H1 (cell line): Measurements from ENCODE around the gene ACADVL. TPM values are rescaled to one million over a fixed set of nuclear protein-coding genes. Genes with fewer than 3 reads are reported as not detected.

ENCODE experiments used
- CTCF ChIA-PET: fragments of 300-600 bp; sonication (Branson Sonifier 250); formaldehyde crosslinking; loops from one replicate; lab custom pipeline; 2021; ENCODE audit not compliant: partially characterized antibody; lab: Charles Lee
- POLR2A ChIA-PET: fragments of 300-600 bp; sonication (Branson Sonifier 250); formaldehyde crosslinking; loops from one replicate; lab custom pipeline; 2021; ENCODE audit warnings: inconsistent platforms; ENCODE audit not compliant: partially characterized antibody; lab: Charles Lee
- DNase-seq, 2 experiments: peaks; one replicate each; pipeline versions ENCODE4 v3.0.0 to v3.0.0-alpha.2; 2010 to 2022; ENCODE audit warnings: low spot score in 2 of 2, low read depth in 1 of 2, mixed read lengths in 1 of 2
- FAIRE-seq: peaks from 2 replicates; lab custom pipeline; 2011; peaks lifted over from hg19 to GRCh38; lab: Jason Lieb, UNC
- H2AFZ ChIP-seq: 2 replicates; pipeline ENCODE4 v1.8.1; 2012; ENCODE audit warnings: low read length, inconsistent platforms
- H2AK5ac ChIP-seq: 2 replicates; pipeline ENCODE4 v1.6.1; 2013; ENCODE audit warnings: low read depth, low read length
- H2BK120ac ChIP-seq: replicated peaks from 2 replicates; pipeline ENCODE3; 2013; ENCODE audit warnings: low read depth, low read length, inconsistent platforms
- H2BK12ac ChIP-seq: 2 replicates; pipeline ENCODE4 v1.6.1; 2013; ENCODE audit warnings: low read depth, low read length
- H2BK15ac ChIP-seq: 2 replicates; pipeline ENCODE4 v1.6.1; 2013; ENCODE audit warnings: low read length
- H2BK20ac ChIP-seq: 2 replicates; pipeline ENCODE4 v1.6.1; 2013; ENCODE audit warnings: low read length
- H2BK5ac ChIP-seq: 2 replicates; pipeline ENCODE4 v1.6.1; 2013; ENCODE audit warnings: low read depth, low read length
- H3K14ac ChIP-seq: 2 replicates; pipeline ENCODE4 v1.6.1; 2013; ENCODE audit warnings: inconsistent platforms; ENCODE audit not compliant: insufficient read length
- H3K18ac ChIP-seq: 2 replicates; pipeline ENCODE4 v1.6.1; 2013; ENCODE audit warnings: low read length; ENCODE audit errors: extremely low read depth
- H3K23ac ChIP-seq: 2 replicates; pipeline ENCODE4 v1.6.1; 2013; ENCODE audit warnings: inconsistent platforms; ENCODE audit not compliant: insufficient read length
- H3K23me2 ChIP-seq: 2 replicates; pipeline ENCODE4 v1.6.1; 2013; ENCODE audit warnings: low read depth, low read length
- H3K27ac ChIP-seq: 2 replicates; pipeline ENCODE4 v1.6.1; 2011; ENCODE audit warnings: low read depth, low read length, inconsistent platforms
- H3K27me3 ChIP-seq, 4 experiments: replicated peaks in 1 of 4; 1 replicate in 1 of 4; 2 replicates in 3 of 4; pipeline versions ENCODE4 v1.6.1 to v1.8.1; 2011 to 2013; ENCODE audit warnings: low read length in 3 of 4, mild to moderate bottlenecking in 3 of 4, inconsistent platforms in 2 of 4, mixed read lengths in 2 of 4, moderate library complexity in 1 of 4; ENCODE audit not compliant: control insufficient read depth in 3 of 4, insufficient read depth in 3 of 4; ENCODE audit errors: extremely low read depth in 1 of 4
- H3K36me3 ChIP-seq, 4 experiments: 2 replicates each; pipeline versions ENCODE4 v1.6.1 to v1.8.1; 2011 to 2013; ENCODE audit warnings: mild to moderate bottlenecking in 4 of 4, low read length in 3 of 4, moderate library complexity in 2 of 4, control low read depth in 1 of 4, inconsistent platforms in 1 of 4; ENCODE audit not compliant: insufficient read depth in 4 of 4, control insufficient read depth in 2 of 4
- H3K4ac ChIP-seq: replicated peaks from 2 replicates; pipeline ENCODE3; 2013; ENCODE audit warnings: low read length, low read depth, mixed read lengths, inconsistent platforms; ENCODE audit not compliant: insufficient read length
- H3K4me1 ChIP-seq, 4 experiments: replicated peaks in 1 of 4; 1 replicate in 1 of 4; 2 replicates in 3 of 4; pipeline versions ENCODE4 v1.6.1 to v1.8.1; 2011 to 2013; ENCODE audit warnings: low read length in 3 of 4, inconsistent platforms in 2 of 4, mixed read lengths in 1 of 4; ENCODE audit not compliant: insufficient read depth in 4 of 4, control insufficient read depth in 3 of 4
- H3K4me2 ChIP-seq, 2 experiments: 2 replicates each; pipeline versions ENCODE4 v1.6.1 to v1.8.1; 2011 to 2013; ENCODE audit warnings: low read depth in 2 of 2, low read length in 2 of 2, control low read depth in 1 of 2, inconsistent platforms in 1 of 2, mild to moderate bottlenecking in 1 of 2; ENCODE audit not compliant: insufficient read depth in 1 of 2
- H3K4me3 ChIP-seq, 4 experiments: fragments of 200-600, 300-600 bp in 1 of 4; sonication (generic), shearing (Covaris generic), sonication (Bioruptor Twin) in 1 of 4; 2 replicates each; pipeline versions ENCODE4 v1.5.1 to v1.8.1; 2011 to 2016; ENCODE audit warnings: low read length in 4 of 4, low read depth in 3 of 4, control low read depth in 2 of 4, inconsistent platforms in 2 of 4, mild to moderate bottlenecking in 2 of 4, mixed read lengths in 1 of 4, moderate library complexity in 1 of 4; ENCODE audit not compliant: insufficient read depth in 2 of 4; ENCODE audit errors: extremely low read depth in 1 of 4
- H3K56ac ChIP-seq: replicated peaks from 2 replicates; pipeline ENCODE3; 2013; ENCODE audit warnings: low read depth, mild to moderate bottlenecking, mixed read lengths, low read length, inconsistent platforms; ENCODE audit not compliant: insufficient read length
- H3K79me1 ChIP-seq: 2 replicates; pipeline ENCODE4 v1.6.1; 2013; ENCODE audit warnings: low read depth, low read length, control low read depth
- H3K79me2 ChIP-seq, 2 experiments: 2 replicates each; pipeline versions ENCODE4 v1.6.1 to v1.8.1; 2012 to 2013; ENCODE audit warnings: low read length in 2 of 2, mild to moderate bottlenecking in 2 of 2, inconsistent platforms in 1 of 2; ENCODE audit not compliant: insufficient read depth in 2 of 2, control insufficient read depth in 1 of 2
- H3K9ac ChIP-seq, 4 experiments: replicated peaks in 1 of 4; 1 replicate in 1 of 4; 2 replicates in 3 of 4; pipeline versions ENCODE4 v1.6.1 to v1.8.1; 2011 to 2013; ENCODE audit warnings: low read depth in 3 of 4, low read length in 3 of 4, control low read depth in 2 of 4, mild to moderate bottlenecking in 2 of 4, moderate library complexity in 2 of 4, inconsistent platforms in 1 of 4; ENCODE audit errors: extremely low read depth in 1 of 4
- H3K9me3 ChIP-seq, 2 experiments: 2 replicates each; pipeline versions ENCODE4 v1.6.1 to v1.8.1; 2012 to 2013; ENCODE audit warnings: mild to moderate bottlenecking in 2 of 2, moderate library complexity in 2 of 2, control low read depth in 1 of 2, inconsistent platforms in 1 of 2, low read depth in 1 of 2, low read length in 1 of 2, mixed read lengths in 1 of 2; ENCODE audit not compliant: insufficient read depth in 2 of 2
- H4K20me1 ChIP-seq, 2 experiments: replicated peaks in 1 of 2; 2 replicates each; pipeline versions ENCODE3 to v1.8.1; 2011 to 2013; ENCODE audit warnings: inconsistent platforms in 2 of 2, low read length in 2 of 2, mild to moderate bottlenecking in 1 of 2; ENCODE audit not compliant: insufficient read depth in 2 of 2, control insufficient read depth in 1 of 2
- H4K5ac ChIP-seq: 2 replicates; pipeline ENCODE4 v1.6.1; 2013; ENCODE audit warnings: low read length, low read depth, mixed read lengths, inconsistent platforms; ENCODE audit not compliant: insufficient read length
- H4K8ac ChIP-seq: 2 replicates; pipeline ENCODE4 v1.8.0; 2013; ENCODE audit warnings: mild to moderate bottlenecking, moderate library complexity, low read length, inconsistent platforms; ENCODE audit not compliant: insufficient read depth; ENCODE audit errors: extremely low read depth
- H4K91ac ChIP-seq: replicated peaks from 2 replicates; pipeline ENCODE3; 2013; ENCODE audit warnings: low read length, mixed read lengths, inconsistent platforms; ENCODE audit not compliant: insufficient read length
- ASH2L ChIP-seq: fragments of 200-600, 300-600 bp; sonication (generic); IDR thresholded peaks from one replicate; pipeline ENCODE4 v1.7.1; 2017; ENCODE audit warnings: low read length
- BACH1 ChIP-seq: IDR thresholded peaks from 2 replicates; pipeline ENCODE4 v1.6.1; 2012; ENCODE audit warnings: low read length, improper control_type of control experiment
- CBX8 ChIP-seq: fragments of 300-800, 300-1000 bp; sonication (generic); IDR thresholded peaks from 2 replicates; pipeline ENCODE4 v1.7.1; 2016; ENCODE audit warnings: low read depth, low read length, borderline replicate concordance
- EGR1 ChIP-seq: IDR thresholded peaks from 2 replicates; pipeline ENCODE4 v1.6.1; 2011; ENCODE audit warnings: low read depth, low read length, borderline replicate concordance
- RAD21 ChIP-seq, 2 experiments: IDR thresholded peaks in 1 of 2; conservative IDR thresholded peaks in 1 of 2; 2 replicates each; pipeline ENCODE4 v1.6.1; 2011; ENCODE audit warnings: low read depth in 2 of 2, low read length in 2 of 2, improper control_type of control experiment in 1 of 2, inconsistent platforms in 1 of 2, mild to moderate bottlenecking in 1 of 2, moderate library complexity in 1 of 2
- RFX5 ChIP-seq: IDR thresholded peaks from 2 replicates; pipeline ENCODE4 v1.6.1; 2011; ENCODE audit warnings: low read depth, low read length, improper control_type of control experiment, borderline replicate concordance
- SIRT6 ChIP-seq: IDR thresholded peaks from one replicate; pipeline ENCODE4 v1.7.1; 2012; ENCODE audit warnings: low read length, inconsistent platforms
- SIX5 ChIP-seq: IDR thresholded peaks from 2 replicates; pipeline ENCODE4 v1.6.1; 2011; ENCODE audit warnings: mild to moderate bottlenecking, low read depth, low read length
- SUZ12 ChIP-seq: fragments of 200-600 bp; sonication (generic); IDR thresholded peaks from 2 replicates; pipeline ENCODE4 v1.6.1; 2012; ENCODE audit warnings: mild to moderate bottlenecking, inconsistent platforms, low read length, moderate library complexity, mixed read lengths
- TCF12 ChIP-seq: IDR thresholded peaks from 2 replicates; pipeline ENCODE4 v1.6.1; 2011; ENCODE audit warnings: low read depth, mild to moderate bottlenecking, low read length
- WGBS, 2 experiments: shearing (Covaris generic) in 1 of 2; methylation state at CpG; one replicate each; pipeline versions ENCODE4 v1.1.6 to v1.1.7; 2013 to 2015; ENCODE audit warnings: low lambda C conversion rate in 2 of 2, mixed read lengths in 2 of 2, inconsistent platforms in 1 of 2, low coverage in 1 of 2, missing lambda C conversion rate in 1 of 2; ENCODE audit not compliant: insufficient replicate concordance in 2 of 2, insufficient coverage in 1 of 2, insufficient read length in 1 of 2; ENCODE audit errors: extremely low coverage in 1 of 2, missing lambda C conversion rate in 1 of 2; 5-methylcytosine and 5-hydroxymethylcytosine counted together
- polyA plus RNA-seq, 7 experiments: library from polyadenylated mRNA; depleted of rRNA in 3 of 7; stranded (reverse) in 5 of 7; unstranded in 2 of 7; fragments of >200 nt in 5 of 7; fragments of 200-250 nt in 2 of 7; gene quantifications; 1 replicate in 5 of 7; 2 replicates in 1 of 7; 4 replicates in 1 of 7; pipeline versions ENCODE4 v1.2.1 to v1.2.3, GENCODE V29; 2011 to 2013; ENCODE audit warnings: missing spikeins in 2 of 7, mixed read lengths in 2 of 7
- total RNA-seq: library from RNA; stranded (reverse); fragmentation: NEBNext Ultra II Directional; extraction: Animal tissue kit (Norgen Biotek cat#: 25700); gene quantifications from 2 replicates; pipeline ENCODE4 v1.2.1, GENCODE V29; 2021
- TF ChIP-seq, protein P1 (sequence below): IDR thresholded peaks from 2 replicates; pipeline ENCODE4 v1.6.1; 2012; ENCODE audit warnings: low read length, inconsistent platforms
- TF ChIP-seq, protein P2 (sequence below): IDR thresholded peaks from 2 replicates; pipeline ENCODE4 v1.6.1; 2011; ENCODE audit warnings: low read depth, mild to moderate bottlenecking, low read length; ENCODE audit not compliant: insufficient read depth

ACADVL gene
- total and polyA plus RNA-seq, 2 of the 8 experiments (the other 6 are each of a cell fraction or from before 2014, with no cell fraction given) = 181 to 231 TPM

DNA sequence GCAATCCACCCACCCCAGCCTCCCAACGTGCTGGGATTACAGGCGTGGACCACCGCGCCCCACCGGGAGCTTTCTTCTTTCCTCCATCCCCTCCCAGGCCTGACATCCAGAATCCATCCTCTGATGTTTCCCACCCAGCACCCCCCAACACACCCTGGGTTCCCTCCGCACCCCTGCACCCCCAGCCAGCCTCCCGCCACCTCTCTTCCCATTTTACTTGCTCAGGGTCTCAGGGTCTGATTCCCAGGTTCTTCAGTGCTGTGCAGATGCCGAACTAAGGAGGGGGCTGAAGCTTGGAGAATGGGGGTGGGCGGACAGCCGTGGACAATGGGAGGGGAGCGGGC, 40.8 kb upstream of the ACADVL start:
- Histone ChIP-seq H2BK5ac (no peak overlapping the region), H3K4me2 (no peak overlapping the region; a peak in 1 of 4 replicates), H3K23me2 (peaks cover 38% of the 10 kb centered on the region), H3K18ac (no peak overlapping the region), H3K9me3 (no peaks in the 10 kb centered on the region), H2BK120ac (no peak overlapping the region), H3K79me2 (no peaks in the 10 kb centered on the region), H3K4me1 (peaks cover 0 to 23% (median 9%) of the 10 kb centered on the region in 4 experiments; a peak in 6 of 7 replicates), H3K36me3 (no peaks in the 10 kb centered on the region; a peak in 1 of 8 replicates), H4K20me1 (peaks cover 0 to 21% of the 10 kb centered on the region in 2 experiments), H2BK12ac (no peak overlapping the region), H3K23ac (no peak overlapping the region), H4K8ac (no peak overlapping the region), H3K4me3 (no peak overlapping the region), H2BK15ac (no peak overlapping the region), H2BK20ac (no peak overlapping the region), H3K56ac (no peak overlapping the region), H3K9ac (no peak overlapping the region), H4K91ac (no peak overlapping the region), H2AFZ (no peak overlapping the region), H3K79me1 (peaks cover 8% of the 10 kb centered on the region; the same call in 1 of the 2 replicates), H4K5ac (no peak overlapping the region), H3K27me3 (peaks cover 0 to 28% (median 21%) of the 10 kb centered on the region in 4 experiments; a peak in 6 of 7 replicates), H2AK5ac (no peak overlapping the region), H3K14ac (no peak overlapping the region), H3K4ac (no peak overlapping the region), H3K27ac (no peak overlapping the region)
- POLR2A ChIA-PET = interaction anchor here (1.3 to 3.3 kb wide), 3 partner anchors 9 to 160 kb away, joined by 3 to 15 read pairs (median 6); no protein-coding TSS in a partner anchor
- FAIRE-seq = no peak
- no peak for DNase-seq
- CTCF ChIA-PET = interaction anchor here (0.6 to 4.7 kb wide), 13 partner anchors 9 to 265 kb away, joined by 3 to 50 read pairs (median 8); partner anchors contain the start of gene SLC16A11
- 85% methylated on average over 6 of the region's 11 CpGs; no CpG with 5 or more reads in 1 of the 2 experiments for WGBS, 2 experiments
- no peak for TF ChIP-seq TCF12
- no peak for TF ChIP-seq SIX5
- TF ChIP-seq RAD21 (IDR thresholded peaks at IDR 0.05 in 1 of 2, conservative IDR thresholded peaks at IDR 0.05 in 1 of 2; ENCODE audit: low read depth in 2 of 2, low read length in 2 of 2) = no peak
- no peak for TF ChIP-seq CBX8
- no peak for TF ChIP-seq SUZ12
- no peak for TF ChIP-seq ASH2L
- no peak for TF ChIP-seq EGR1
- no peak for TF ChIP-seq SIRT6
- no peak for TF ChIP-seq RFX5
- TF ChIP-seq, protein P1, sequence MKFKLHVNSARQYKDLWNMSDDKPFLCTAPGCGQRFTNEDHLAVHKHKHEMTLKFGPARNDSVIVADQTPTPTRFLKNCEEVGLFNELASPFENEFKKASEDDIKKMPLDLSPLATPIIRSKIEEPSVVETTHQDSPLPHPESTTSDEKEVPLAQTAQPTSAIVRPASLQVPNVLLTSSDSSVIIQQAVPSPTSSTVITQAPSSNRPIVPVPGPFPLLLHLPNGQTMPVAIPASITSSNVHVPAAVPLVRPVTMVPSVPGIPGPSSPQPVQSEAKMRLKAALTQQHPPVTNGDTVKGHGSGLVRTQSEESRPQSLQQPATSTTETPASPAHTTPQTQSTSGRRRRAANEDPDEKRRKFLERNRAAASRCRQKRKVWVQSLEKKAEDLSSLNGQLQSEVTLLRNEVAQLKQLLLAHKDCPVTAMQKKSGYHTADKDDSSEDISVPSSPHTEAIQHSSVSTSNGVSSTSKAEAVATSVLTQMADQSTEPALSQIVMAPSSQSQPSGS = no peak
- TF ChIP-seq, protein P2, sequence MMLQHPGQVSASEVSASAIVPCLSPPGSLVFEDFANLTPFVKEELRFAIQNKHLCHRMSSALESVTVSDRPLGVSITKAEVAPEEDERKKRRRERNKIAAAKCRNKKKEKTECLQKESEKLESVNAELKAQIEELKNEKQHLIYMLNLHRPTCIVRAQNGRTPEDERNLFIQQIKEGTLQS = no peak
- TF ChIP-seq BACH1 = no peak
